A673 (cell line): ENCODE results near the gene KIAA1586. TPM values are rescaled to one million over a fixed set of nuclear protein-coding genes. Genes with fewer than 3 reads are reported as not detected.
A peak's percentile ranks its signal among the peaks of the same experiment; 100 is the strongest.
"Not testable (repeated sequence)": the region's sequence is repeated elsewhere in the genome, so short reads cannot be mapped to it uniquely, and the experiment has no call there.

Experiments used
- BruUV-seq: library from RNA; stranded (reverse); fragments of 400-500 nt; replicated peaks from 2 replicates; lab custom pipeline; 2021; lab: Mats Ljungman, UMichigan
- CTCF ChIA-PET: fragments of 300-600 bp; sonication (Branson Sonifier 250); formaldehyde crosslinking; loops from one replicate; lab custom pipeline; 2022; ENCODE audit warnings: antibody characterized with exemption; lab: Charles Lee
- POLR2A ChIA-PET: fragments of 300-600 bp; sonication (Branson Sonifier 250); formaldehyde crosslinking; loops from one replicate; lab custom pipeline; 2022; ENCODE audit warnings: antibody characterized with exemption; ENCODE audit not compliant: low non-redundant PET; lab: Charles Lee
- DNase-seq: peaks from one replicate; pipeline ENCODE4 v3.0.0-alpha.2; 2015; ENCODE audit warnings: low spot score
- H3K27ac ChIP-seq: fragments of 200-600 bp; sonication (generic); 2 replicates; pipeline ENCODE4 v1.5.1; 2016; ENCODE audit warnings: mixed run types, low read depth, mild to moderate bottlenecking, mixed read lengths, antibody characterized with exemption, low read length; ENCODE audit not compliant: poor library complexity, severe bottlenecking
- H3K27me3 ChIP-seq: fragments of 200-600 bp; sonication (generic); replicated peaks from 2 replicates; pipeline ENCODE4 v1.6.1; 2017; ENCODE audit warnings: mixed run types, low read depth, mild to moderate bottlenecking, mixed read lengths, antibody characterized with exemption, low read length; ENCODE audit not compliant: insufficient read depth, poor library complexity
- H3K36me3 ChIP-seq: fragments of 200-600 bp; sonication (generic); 2 replicates; pipeline ENCODE4 v1.6.1; 2016; ENCODE audit warnings: mixed run types, mild to moderate bottlenecking, mixed read lengths, antibody characterized with exemption, low read length; ENCODE audit not compliant: insufficient read depth, poor library complexity, severe bottlenecking
- H3K4me1 ChIP-seq: fragments of 200-600 bp; sonication (generic); 2 replicates; pipeline ENCODE4 v1.6.1; 2017; ENCODE audit warnings: mixed run types, mild to moderate bottlenecking, mixed read lengths, antibody characterized with exemption, low read length; ENCODE audit not compliant: insufficient read depth, poor library complexity, severe bottlenecking
- H3K4me3 ChIP-seq: fragments of 200-600 bp; sonication (generic); 2 replicates; pipeline ENCODE4 v1.5.1; 2016; ENCODE audit warnings: low read depth, mixed run types, mild to moderate bottlenecking, mixed read lengths, low read length; ENCODE audit not compliant: poor library complexity, severe bottlenecking
- H3K9me3 ChIP-seq: fragments of 200-600 bp; sonication (generic); 2 replicates; pipeline ENCODE4 v1.6.1; 2016; ENCODE audit warnings: mixed run types, low read depth, mild to moderate bottlenecking, mixed read lengths, antibody characterized with exemption, low read length; ENCODE audit not compliant: poor library complexity, severe bottlenecking
- EZH2 ChIP-seq: fragments of 200-600 bp; sonication (generic); IDR thresholded peaks from 2 replicates; pipeline ENCODE4 v1.6.1; 2017; ENCODE audit warnings: borderline replicate concordance, low read depth, mild to moderate bottlenecking, mixed read lengths, antibody characterized with exemption, low read length; ENCODE audit not compliant: poor library complexity, severe bottlenecking
- intact Hi-C: fragments of 100-400 bp; cut with micrococcal nuclease; formaldehyde crosslinking; loops from one replicate; pipeline ENCODE4 v1.10.0; 2022; ENCODE audit not compliant: unreplicated experiment
- total RNA-seq: library from RNA; stranded (reverse); gene quantifications from 2 replicates; pipeline ENCODE4 v1.2.3, GENCODE V29; 2021
- TF ChIP-seq, protein P1 (sequence below): fragments of 300-800, 200-600 bp; sonication (generic); conservative IDR thresholded peaks from 2 replicates; pipeline ENCODE4 v1.5.1; 2017; ENCODE audit warnings: low read depth, mild to moderate bottlenecking, antibody characterized with exemption, low read length, moderate library complexity, mixed read lengths

Gene KIAA1586
- total RNA-seq, 1 experiment from 2014 or later, result 31.4 TPM

DNA sequence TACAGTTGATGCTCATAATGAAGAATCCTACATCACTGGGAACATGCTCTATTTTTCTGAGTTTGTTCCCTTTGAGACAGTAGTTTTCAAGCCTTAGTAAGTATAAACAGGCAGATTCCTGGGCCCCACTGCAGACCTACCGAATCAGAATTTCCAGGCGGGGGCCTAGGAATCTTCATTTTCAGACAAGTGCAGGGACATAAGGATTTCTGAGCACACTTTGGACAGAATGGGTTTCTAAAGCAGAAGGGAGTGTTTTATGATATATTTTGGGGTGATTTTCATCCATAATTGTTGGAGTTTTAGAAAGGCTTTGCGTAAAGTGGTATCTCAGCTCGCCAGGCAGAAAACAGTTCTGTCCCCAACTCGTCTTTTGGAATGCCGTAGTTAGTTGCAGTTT lies 1.4 kb downstream of the KIAA1586 start:
- DNase-seq, H3K27me3 ChIP-seq, H3K9me3 ChIP-seq, BruUV-seq, POLR2A ChIA-PET, CTCF ChIA-PET, H3K27ac ChIP-seq: not testable (repeated sequence)
- intact Hi-C loops, result loop anchor here (5.0 kb wide), 1 partner anchor 269 kb away; the partner anchor contains the start of gene PRIM2
- Histone ChIP-seq H3K4me1 (peaks cover 11% of the 10 kb centered on the region), H3K36me3 (peaks cover 48% of the 10 kb centered on the region), H3K4me3 (peak overlapping the region; percentile 30)

GRCh38 chr6:57048577-57048976 lies 2.1 kb downstream of the KIAA1586 start:
- no TSS peak for BruUV-seq
- peaks cover 11% of the 10 kb centered on the region for H3K4me1 ChIP-seq
- CTCF ChIA-PET, result no interaction called here

DNA sequence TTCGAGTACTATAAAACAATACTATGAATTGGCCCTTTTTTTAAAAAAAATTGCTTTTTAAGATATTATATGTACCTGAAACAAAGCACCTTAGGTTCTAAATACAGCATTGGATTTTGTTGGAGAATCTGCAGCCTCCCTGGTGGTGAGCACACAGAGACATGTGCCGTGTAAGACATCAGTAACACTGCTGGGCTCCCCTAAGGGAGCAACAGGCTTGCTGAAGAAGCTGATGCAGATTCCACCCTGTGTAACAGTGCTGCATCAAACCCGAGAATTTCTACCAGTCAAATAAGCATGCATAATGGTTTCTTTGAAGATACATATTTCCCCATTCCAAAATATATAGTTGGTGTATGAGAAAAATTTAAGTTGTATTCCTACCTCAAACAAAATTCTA lies 17.4 kb downstream of the KIAA1586 start:
- ChIA-PET POLR2A (no interaction called here), CTCF (no interaction called here)
- no peak overlapping the region for H3K4me3 ChIP-seq
- H3K9me3 ChIP-seq, result no peaks in the 10 kb centered on the region
- TF ChIP-seq, protein P1, sequence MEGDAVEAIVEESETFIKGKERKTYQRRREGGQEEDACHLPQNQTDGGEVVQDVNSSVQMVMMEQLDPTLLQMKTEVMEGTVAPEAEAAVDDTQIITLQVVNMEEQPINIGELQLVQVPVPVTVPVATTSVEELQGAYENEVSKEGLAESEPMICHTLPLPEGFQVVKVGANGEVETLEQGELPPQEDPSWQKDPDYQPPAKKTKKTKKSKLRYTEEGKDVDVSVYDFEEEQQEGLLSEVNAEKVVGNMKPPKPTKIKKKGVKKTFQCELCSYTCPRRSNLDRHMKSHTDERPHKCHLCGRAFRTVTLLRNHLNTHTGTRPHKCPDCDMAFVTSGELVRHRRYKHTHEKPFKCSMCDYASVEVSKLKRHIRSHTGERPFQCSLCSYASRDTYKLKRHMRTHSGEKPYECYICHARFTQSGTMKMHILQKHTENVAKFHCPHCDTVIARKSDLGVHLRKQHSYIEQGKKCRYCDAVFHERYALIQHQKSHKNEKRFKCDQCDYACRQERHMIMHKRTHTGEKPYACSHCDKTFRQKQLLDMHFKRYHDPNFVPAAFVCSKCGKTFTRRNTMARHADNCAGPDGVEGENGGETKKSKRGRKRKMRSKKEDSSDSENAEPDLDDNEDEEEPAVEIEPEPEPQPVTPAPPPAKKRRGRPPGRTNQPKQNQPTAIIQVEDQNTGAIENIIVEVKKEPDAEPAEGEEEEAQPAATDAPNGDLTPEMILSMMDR, result no peak
- no peak for TF ChIP-seq EZH2
- intact Hi-C loops, result no loop called here
- no peaks in the 10 kb centered on the region for H3K27me3 ChIP-seq
- H3K27ac ChIP-seq, result no peak overlapping the region
- no peaks in the 10 kb centered on the region for H3K4me1 ChIP-seq
- BruUV-seq, result no TSS peak
- H3K36me3 ChIP-seq, result peaks cover 3% of the 10 kb centered on the region
- DNase-seq, result no peak

More at GRCh38 chr6:57048577-57048976, 2.1 kb downstream of the KIAA1586 start:
- H3K27ac ChIP-seq, result no peak overlapping the region
- POLR2A ChIA-PET, result no interaction called here
- no peaks in the 10 kb centered on the region for H3K9me3 ChIP-seq
- H3K4me3 ChIP-seq, result peak overlapping the region; percentile 30
- no peaks in the 10 kb centered on the region for H3K27me3 ChIP-seq
- no peak for DNase-seq
- no peak for TF ChIP-seq EZH2
- TF ChIP-seq, protein P1, result no peak
- intact Hi-C loops, result loop anchor here (5.0 kb wide), 1 partner anchor 269 kb away; the partner anchor contains the start of gene PRIM2
- H3K36me3 ChIP-seq, result peaks cover 55% of the 10 kb centered on the region

DNA sequence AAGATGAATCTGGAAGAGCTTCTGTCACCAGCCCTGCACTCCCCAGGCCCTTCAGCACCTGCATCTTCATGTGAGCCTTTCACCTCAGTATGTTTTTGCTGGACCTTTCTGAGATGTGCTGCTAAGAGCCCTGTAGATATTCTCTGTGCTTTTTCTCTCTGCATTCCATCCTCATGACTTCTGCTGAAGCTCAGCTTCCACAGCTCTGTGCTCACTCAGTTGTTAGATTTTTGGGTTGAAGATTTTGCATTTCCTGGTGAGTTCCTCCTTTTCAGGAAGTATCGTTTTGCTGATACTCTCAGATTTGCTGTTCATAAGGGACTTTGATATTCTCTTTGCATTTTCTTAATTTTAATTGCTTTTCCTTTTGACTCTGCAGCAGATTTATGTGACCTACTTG lies 18.3 kb downstream of the KIAA1586 start:
- ChIA-PET CTCF (no interaction called here), POLR2A (no interaction called here)
- no TSS peak for BruUV-seq
- Histone ChIP-seq H3K4me1 (no peaks in the 10 kb centered on the region), H3K9me3 (no peaks in the 10 kb centered on the region), H3K27me3 (no peaks in the 10 kb centered on the region), H3K36me3 (peaks cover 3% of the 10 kb centered on the region), H3K4me3 (no peak overlapping the region), H3K27ac (no peak overlapping the region)
- TF ChIP-seq EZH2, result no peak
- TF ChIP-seq, protein P1, result no peak
- intact Hi-C loops, result no loop called here
- no peak for DNase-seq
